GM18873 (cell line): ENCODE measurements around the gene ERP27.
A peak's percentile ranks its signal among the peaks of the same experiment; 100 is the strongest.

Experiments used
- ATAC-seq: cut with Tn5 transposase; IDR thresholded peaks from one replicate; pipeline ENCODE4 v1.9.1; 2021; ENCODE audit warnings: mild to moderate bottlenecking, moderate library complexity, moderate number of reproducible peaks; ENCODE audit not compliant: unreplicated experiment, low FRiP score

Gene ERP27

GRCh38 chr12:14938301-14938700 is at the start of gene ERP27:
ERP27 (minus strand) TSS chr12:14938537; CDS start chr12:14938508, 29 bp downstream.
- ATAC-seq = no peak

GRCh38 chr12:14988035-14988434 is 49.7 kb upstream of the ERP27 start:
- no peak for ATAC-seq

- no peak for ATAC-seq
Observed at GRCh38 chr12:14986449-14986848, 48.1 kb upstream of the ERP27 start.

GRCh38 chr12:14984766-14985285 is 46.5 kb upstream of the ERP27 start:
- ATAC-seq = no peak

- no peak for ATAC-seq
Observed at GRCh38 chr12:14984036-14984435, 45.7 kb upstream of the ERP27 start.

GRCh38 chr12:14982991-14983390 is 44.7 kb upstream of the ERP27 start:
- no peak for ATAC-seq

GRCh38 chr12:14982562-14982961 is 44.2 kb upstream of the ERP27 start:
- no peak for ATAC-seq

- ATAC-seq = no peak
Observed at GRCh38 chr12:14981049-14981448, 42.7 kb upstream of the ERP27 start.

- no peak for ATAC-seq
Observed at GRCh38 chr12:14979468-14979867, 41.1 kb upstream of the ERP27 start.

- ATAC-seq = no peak
Observed at GRCh38 chr12:14976658-14977057, 38.3 kb upstream of the ERP27 start.

GRCh38 chr12:14975457-14975856 is 37.1 kb upstream of the ERP27 start:
- no peak for ATAC-seq

GRCh38 chr12:14974633-14975032 is 36.3 kb upstream of the ERP27 start:
- ATAC-seq = no peak

- no peak for ATAC-seq
Observed at GRCh38 chr12:14972816-14973215, 34.5 kb upstream of the ERP27 start, which contains the start of gene PDE6H. PDE6H (plus strand) TSS chr12:14973042; CDS start chr12:14978013, 4,971 bp downstream.

GRCh38 chr12:14970473-14970872 is 32.1 kb upstream of the ERP27 start:
- ATAC-seq = no peak

GRCh38 chr12:14968478-14968877 is 30.1 kb upstream of the ERP27 start:
- ATAC-seq = no peak

- ATAC-seq = no peak
Observed at GRCh38 chr12:14965221-14965620, 26.9 kb upstream of the ERP27 start.

GRCh38 chr12:14964406-14964805 is 26.1 kb upstream of the ERP27 start:
- ATAC-seq = no peak

- no peak for ATAC-seq
Observed at GRCh38 chr12:14963520-14963919, 25.2 kb upstream of the ERP27 start.

- no peak for ATAC-seq
Observed at GRCh38 chr12:14962797-14963196, 24.5 kb upstream of the ERP27 start.

- no peak for ATAC-seq
Observed at GRCh38 chr12:14962153-14962539, 23.8 kb upstream of the ERP27 start.

GRCh38 chr12:14961466-14962152 is 23.3 kb upstream of the ERP27 start, which contains the start of gene ARHGDIB:
ARHGDIB (minus strand) TSS chr12:14961601; CDS start chr12:14950712, 10,889 bp downstream.
- peak; percentile 77 for ATAC-seq
